T-helper 2 cell treated with Interferon-gamma antibody and Interleukin-4, amounts not matched to agents 5 μg/mL and 100 μg/mL, for 36 hours (primary cell): ENCODE measurements around the gene ARHGAP29.

ENCODE experiments used
- DNase-seq: peaks from one replicate; pipeline ENCODE4 v3.0.0; 2021; ENCODE audit warnings: low spot score
- H3K27ac Mint-ChIP-seq: one replicate; pipeline ENCODE4 v1.8.0; 2021; ENCODE audit warnings: mild to moderate bottlenecking, mixed read lengths
- H3K27me3 Mint-ChIP-seq: one replicate; pipeline ENCODE4 v1.8.0; 2021; ENCODE audit warnings: low read depth, mixed read lengths
- H3K36me3 Mint-ChIP-seq: one replicate; pipeline ENCODE4 v1.8.0; 2021; ENCODE audit warnings: low read depth, mixed read lengths
- H3K4me1 Mint-ChIP-seq: one replicate; pipeline ENCODE4 v1.8.0; 2021; ENCODE audit warnings: low read depth, mixed read lengths
- H3K4me3 Mint-ChIP-seq: one replicate; pipeline ENCODE4 v1.8.0; 2022; ENCODE audit warnings: mild to moderate bottlenecking, moderate library complexity, mixed read lengths
- H3K9me3 Mint-ChIP-seq: one replicate; pipeline ENCODE4 v1.8.0; 2021; ENCODE audit warnings: mixed read lengths

The ARHGAP29 gene

DNA sequence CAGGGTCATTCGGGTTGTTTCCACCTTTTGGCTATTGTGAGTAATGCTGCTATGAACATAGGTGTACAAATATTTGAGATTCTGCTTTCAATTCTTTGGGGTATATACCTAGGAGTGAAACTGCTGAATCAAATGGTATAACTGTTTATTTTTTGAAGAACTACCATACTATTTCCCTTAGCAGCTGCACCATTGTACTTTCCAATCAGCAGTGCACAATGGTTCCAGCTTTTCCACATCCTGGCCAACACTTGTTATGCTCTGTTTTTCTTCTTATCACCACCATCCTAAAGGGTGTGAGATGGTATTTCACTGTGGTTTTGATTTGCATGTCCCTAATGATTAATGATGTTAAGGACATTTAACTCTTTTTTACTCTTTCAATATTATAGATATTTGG, 112.8 kb downstream of the ARHGAP29 start:
- no peak overlapping the region for H3K4me3 Mint-ChIP-seq
- H3K36me3 Mint-ChIP-seq, result no peaks in the 10 kb centered on the region
- no peak for DNase-seq
- no peaks in the 10 kb centered on the region for H3K4me1 Mint-ChIP-seq
- no peak overlapping the region for H3K27ac Mint-ChIP-seq
- H3K9me3 Mint-ChIP-seq, result no peaks in the 10 kb centered on the region
- H3K27me3 Mint-ChIP-seq, result no peaks in the 10 kb centered on the region

DNA sequence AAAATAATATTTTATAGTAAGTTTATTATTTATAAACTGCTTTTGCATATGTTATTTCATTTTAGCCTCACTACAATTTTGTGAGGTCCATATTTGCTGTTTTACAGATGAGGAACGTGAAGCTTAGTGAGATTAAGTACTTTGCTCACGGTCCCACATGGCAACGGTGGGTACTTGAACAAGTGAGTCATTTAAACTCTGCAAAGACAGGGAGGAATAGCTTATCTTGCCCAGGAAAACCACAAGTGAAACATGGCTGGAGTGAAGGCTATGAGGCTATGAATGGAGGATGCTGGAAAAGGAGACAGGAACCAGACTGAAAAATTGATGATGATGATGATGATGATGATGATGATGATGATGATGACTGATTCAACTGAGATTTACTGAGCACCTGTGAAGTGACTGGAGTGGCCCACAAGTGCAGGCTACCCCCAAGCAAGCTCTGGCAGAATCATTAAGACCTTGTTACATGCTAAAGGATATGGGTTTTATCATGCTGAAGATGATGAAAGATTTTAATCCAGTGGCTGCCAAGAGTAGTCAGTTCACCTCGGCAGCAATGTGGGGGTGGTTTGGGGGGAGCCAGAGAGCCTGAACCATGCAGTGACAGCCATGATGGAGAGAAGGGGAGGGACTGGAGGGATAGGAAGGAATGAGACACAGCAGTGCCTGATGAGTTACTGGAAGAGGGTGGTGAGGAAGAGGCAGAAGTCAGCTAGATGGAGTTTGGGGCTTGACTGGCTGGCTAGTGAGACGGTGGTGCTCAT, 115.0 kb downstream of the ARHGAP29 start:
- H3K4me3 Mint-ChIP-seq, result no peak overlapping the region
- H3K4me1 Mint-ChIP-seq, result no peaks in the 10 kb centered on the region
- no peak overlapping the region for H3K27ac Mint-ChIP-seq
- H3K36me3 Mint-ChIP-seq, result no peaks in the 10 kb centered on the region
- no peaks in the 10 kb centered on the region for H3K9me3 Mint-ChIP-seq
- no peak for DNase-seq
- H3K27me3 Mint-ChIP-seq, result no peaks in the 10 kb centered on the region
